Fibroblast of lung (primary cell): Measurements from ENCODE around the gene NKAIN2. TPM values are rescaled to one million over a fixed set of nuclear protein-coding genes. Genes with fewer than 3 reads are reported as not detected.

ENCODE experiments used
- DNase-seq, 2 donors: peaks; one replicate each; pipeline versions ENCODE4 v3.0.0 to v3.0.0-alpha.2; 2010; ENCODE audit warnings: low read depth in 2 of 2
- H2AFZ ChIP-seq: 2 replicates; pipeline ENCODE4 v1.5.1; 2012; ENCODE audit warnings: low read length, control low read depth, inconsistent platforms
- H3K27ac ChIP-seq: 2 replicates; pipeline ENCODE4 v1.5.1; 2011; ENCODE audit warnings: low read length, control low read depth; ENCODE audit not compliant: insufficient read depth
- H3K27me3 ChIP-seq: 2 replicates; pipeline ENCODE4 v1.5.1; 2011; ENCODE audit warnings: mild to moderate bottlenecking, low read length; ENCODE audit not compliant: control insufficient read depth, insufficient read depth
- H3K36me3 ChIP-seq: 2 replicates; pipeline ENCODE4 v1.5.1; 2011; ENCODE audit warnings: low read length; ENCODE audit not compliant: control insufficient read depth, insufficient read depth
- H3K4me1 ChIP-seq: 2 replicates; pipeline ENCODE4 v1.5.1; 2011; ENCODE audit warnings: low read length; ENCODE audit not compliant: control insufficient read depth, insufficient read depth; ENCODE audit errors: extremely low read depth
- H3K4me2 ChIP-seq: 2 replicates; pipeline ENCODE4 v1.5.1; 2011; ENCODE audit warnings: low read length, control low read depth; ENCODE audit not compliant: insufficient read depth; ENCODE audit errors: extremely low read depth
- H3K4me3 ChIP-seq, 4 experiments: fragments of 200-600 bp in 1 of 4; sonication (generic) in 1 of 4; replicated peaks in 1 of 4; 2 replicates each; pipeline ENCODE4 v1.5.1; 2011 to 2016; ENCODE audit warnings: low read length in 4 of 4, low read depth in 3 of 4, mild to moderate bottlenecking in 3 of 4, control low read depth in 2 of 4, inconsistent platforms in 1 of 4, mixed read lengths in 1 of 4; ENCODE audit not compliant: insufficient read depth in 1 of 4; ENCODE audit errors: control extremely low read depth in 1 of 4
- H3K79me2 ChIP-seq: 2 replicates; pipeline ENCODE4 v1.5.1; 2012; ENCODE audit warnings: mild to moderate bottlenecking, low read length, inconsistent platforms; ENCODE audit not compliant: control insufficient read depth, insufficient read depth
- H3K9ac ChIP-seq: 2 replicates; pipeline ENCODE4 v1.5.1; 2011; ENCODE audit warnings: mild to moderate bottlenecking, low read length, control low read depth; ENCODE audit not compliant: insufficient read depth
- H3K9me3 ChIP-seq: 2 replicates; pipeline ENCODE4 v1.5.1; 2012; ENCODE audit warnings: low read depth, low read length; ENCODE audit not compliant: control insufficient read depth, insufficient read depth
- H4K20me1 ChIP-seq: 2 replicates; pipeline ENCODE4 v1.5.1; 2011; ENCODE audit warnings: low read length; ENCODE audit not compliant: control insufficient read depth, insufficient read depth; ENCODE audit errors: extremely low read depth
- EZH2 ChIP-seq: IDR thresholded peaks from 2 replicates; pipeline ENCODE4 v1.5.1; 2012; ENCODE audit warnings: low read length, control low read depth, mild to moderate bottlenecking; ENCODE audit errors: missing control alignments
- polyA plus RNA-seq, 2 donors: library from polyadenylated mRNA; depleted of rRNA in 1 of 2; stranded (reverse) in 1 of 2; unstranded in 1 of 2; fragments of >200 nt; gene quantifications; 2 replicates each; pipeline ENCODE4 v1.2.1, GENCODE V29; 2011 to 2012; ENCODE audit warnings: missing spikeins in 1 of 2
- total RNA-seq: library from RNA; depleted of rRNA; stranded (reverse); fragments of >200 nt; gene quantifications from 2 replicates; pipeline ENCODE4 v1.2.1, GENCODE V29; 2014
- TF ChIP-seq, protein P1 (sequence below), 2 donors: IDR thresholded peaks in 1 of 2; conservative IDR thresholded peaks in 1 of 2; 1 replicate in 1 of 2; 2 replicates in 1 of 2; pipeline ENCODE4 v1.5.1; 2011 to 2012; ENCODE audit warnings: low read length in 2 of 2, control low read depth in 1 of 2, inconsistent platforms in 1 of 2, low read depth in 1 of 2, mild to moderate bottlenecking in 1 of 2

NKAIN2 gene
- total and polyA plus RNA-seq, 2 donors (not counting 1 experiment from before 2014, with no cell fraction given): not detected

DNA sequence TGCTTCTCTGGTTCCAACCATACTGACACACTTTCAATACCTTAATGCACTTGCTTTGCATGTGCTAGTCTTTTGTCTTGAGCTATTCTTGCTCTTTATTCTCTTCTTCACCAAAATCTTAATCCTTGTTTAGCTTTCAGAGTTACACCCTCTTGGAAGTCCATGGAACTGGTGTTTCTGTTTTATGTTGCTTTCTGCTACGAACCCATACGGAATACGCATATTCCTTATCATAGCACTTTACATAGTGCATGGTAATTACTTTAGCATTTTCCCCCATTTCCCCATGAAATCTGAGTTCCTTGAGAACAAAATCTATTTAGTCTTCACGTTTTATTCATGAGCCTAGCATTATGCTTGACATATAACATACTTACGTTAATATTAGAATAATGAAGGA, 270.9 kb downstream of the NKAIN2 start:
- H3K9ac ChIP-seq: no peak overlapping the region
- no peak for DNase-seq
- no peaks in the 10 kb centered on the region for H4K20me1 ChIP-seq
- TF ChIP-seq, protein P1, sequence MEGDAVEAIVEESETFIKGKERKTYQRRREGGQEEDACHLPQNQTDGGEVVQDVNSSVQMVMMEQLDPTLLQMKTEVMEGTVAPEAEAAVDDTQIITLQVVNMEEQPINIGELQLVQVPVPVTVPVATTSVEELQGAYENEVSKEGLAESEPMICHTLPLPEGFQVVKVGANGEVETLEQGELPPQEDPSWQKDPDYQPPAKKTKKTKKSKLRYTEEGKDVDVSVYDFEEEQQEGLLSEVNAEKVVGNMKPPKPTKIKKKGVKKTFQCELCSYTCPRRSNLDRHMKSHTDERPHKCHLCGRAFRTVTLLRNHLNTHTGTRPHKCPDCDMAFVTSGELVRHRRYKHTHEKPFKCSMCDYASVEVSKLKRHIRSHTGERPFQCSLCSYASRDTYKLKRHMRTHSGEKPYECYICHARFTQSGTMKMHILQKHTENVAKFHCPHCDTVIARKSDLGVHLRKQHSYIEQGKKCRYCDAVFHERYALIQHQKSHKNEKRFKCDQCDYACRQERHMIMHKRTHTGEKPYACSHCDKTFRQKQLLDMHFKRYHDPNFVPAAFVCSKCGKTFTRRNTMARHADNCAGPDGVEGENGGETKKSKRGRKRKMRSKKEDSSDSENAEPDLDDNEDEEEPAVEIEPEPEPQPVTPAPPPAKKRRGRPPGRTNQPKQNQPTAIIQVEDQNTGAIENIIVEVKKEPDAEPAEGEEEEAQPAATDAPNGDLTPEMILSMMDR (conservative IDR thresholded peaks at IDR 0.05 in 1 of 2, IDR thresholded peaks at IDR 0.05 in 1 of 2; ENCODE audit: low read depth in 1 of 2, low read length in 2 of 2): no peak
- TF ChIP-seq EZH2: no peak
- no peak overlapping the region for H3K4me3 ChIP-seq
- H3K4me1 ChIP-seq: no peaks in the 10 kb centered on the region
- no peaks in the 10 kb centered on the region for H3K27me3 ChIP-seq
- no peak overlapping the region for H2AFZ ChIP-seq
- H3K4me2 ChIP-seq: no peak overlapping the region
- H3K36me3 ChIP-seq: no peaks in the 10 kb centered on the region
- H3K27ac ChIP-seq: no peak overlapping the region
- no peaks in the 10 kb centered on the region for H3K9me3 ChIP-seq
- no peaks in the 10 kb centered on the region for H3K79me2 ChIP-seq

GRCh38 chr6:124076336-124077048, 272.8 kb downstream of the NKAIN2 start:
- no peak overlapping the region for H2AFZ ChIP-seq

GRCh38 chr6:124078169-124078568, 274.5 kb downstream of the NKAIN2 start:
- H3K36me3 ChIP-seq: no peaks in the 10 kb centered on the region
- no peak overlapping the region for H3K9ac ChIP-seq
- no peak overlapping the region for H3K4me3 ChIP-seq
- no peak overlapping the region for H3K27ac ChIP-seq
- H2AFZ ChIP-seq: no peak overlapping the region
- no peak overlapping the region for H3K4me2 ChIP-seq
- H4K20me1 ChIP-seq: no peaks in the 10 kb centered on the region
- no peaks in the 10 kb centered on the region for H3K27me3 ChIP-seq
- no peak for DNase-seq
- no peaks in the 10 kb centered on the region for H3K4me1 ChIP-seq
- TF ChIP-seq, protein P1 (conservative IDR thresholded peaks at IDR 0.05 in 1 of 2, IDR thresholded peaks at IDR 0.05 in 1 of 2; ENCODE audit: low read depth in 1 of 2, low read length in 2 of 2): no peak
- no peak for TF ChIP-seq EZH2
- H3K79me2 ChIP-seq: no peaks in the 10 kb centered on the region
- no peaks in the 10 kb centered on the region for H3K9me3 ChIP-seq

More at GRCh38 chr6:124076336-124077048, 272.8 kb downstream of the NKAIN2 start:
- Histone ChIP-seq H3K4me1 (no peaks in the 10 kb centered on the region), H3K4me2 (no peak overlapping the region), H3K9me3 (no peaks in the 10 kb centered on the region), H3K27ac (no peak overlapping the region), H3K27me3 (no peaks in the 10 kb centered on the region), H3K36me3 (no peaks in the 10 kb centered on the region), H4K20me1 (no peaks in the 10 kb centered on the region), H3K4me3 (no peak overlapping the region), H3K9ac (no peak overlapping the region), H3K79me2 (no peaks in the 10 kb centered on the region)
- no peak for DNase-seq
- TF ChIP-seq EZH2: no peak
- TF ChIP-seq, protein P1 (conservative IDR thresholded peaks at IDR 0.05 in 1 of 2, IDR thresholded peaks at IDR 0.05 in 1 of 2; ENCODE audit: low read depth in 1 of 2, low read length in 2 of 2): no peak
